HG03108 (cell line): ENCODE results near the gene PPFIBP2.

Experiments used
- ATAC-seq: cut with Tn5 transposase; IDR thresholded peaks from one replicate; pipeline ENCODE4 v1.9.1; 2021; ENCODE audit warnings: moderate library complexity; ENCODE audit not compliant: unreplicated experiment

The PPFIBP2 gene

DNA sequence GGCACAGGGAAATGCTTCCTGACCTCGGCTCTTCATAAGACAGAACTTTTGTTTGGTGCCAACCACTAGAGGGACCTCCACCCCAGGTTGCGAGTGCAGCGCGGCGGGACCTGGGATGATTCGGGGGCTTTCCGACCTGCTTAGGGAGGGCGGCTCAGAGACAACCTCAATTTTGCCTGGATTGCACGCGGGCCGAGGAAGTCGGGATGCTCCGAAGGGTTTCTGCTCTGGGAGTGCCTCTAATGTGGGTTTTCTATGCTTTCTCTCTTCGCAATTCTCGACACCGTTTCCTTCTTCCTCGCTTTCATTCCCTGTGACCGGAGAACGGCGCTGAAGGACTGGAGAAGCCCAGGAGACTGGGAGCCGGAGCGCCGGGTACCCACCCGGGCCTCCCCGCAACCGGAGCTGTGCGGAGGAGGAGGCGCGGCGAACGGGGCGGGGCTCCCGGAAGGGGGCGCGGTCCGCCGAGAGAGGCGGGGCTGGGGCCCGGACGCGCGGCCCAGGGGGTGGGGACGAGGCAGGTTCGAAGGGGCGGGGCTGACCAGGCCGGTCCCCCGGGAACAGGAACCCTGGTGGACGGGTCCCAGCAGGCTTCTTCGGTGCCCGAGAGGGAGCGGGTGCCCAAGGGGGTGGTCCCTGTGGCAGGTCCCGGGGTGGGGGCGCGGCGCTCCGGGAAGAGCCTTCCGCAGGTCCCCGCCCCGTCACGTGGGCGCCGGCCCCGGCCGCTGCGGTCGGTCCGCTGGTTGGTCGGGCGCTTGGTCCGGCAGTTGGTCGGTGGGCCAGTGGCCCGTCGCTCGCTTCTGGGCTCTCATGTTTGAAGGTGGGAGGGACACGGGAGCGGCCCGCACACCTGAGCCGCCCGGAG lies at the start of gene PPFIBP2:
TSS of gene PPFIBP2 (plus strand) at position 766 of the 865 bp plus-strand sequence. CDS start 35,477 bp downstream, outside the sequence.
- peak; percentile 49 for ATAC-seq

DNA sequence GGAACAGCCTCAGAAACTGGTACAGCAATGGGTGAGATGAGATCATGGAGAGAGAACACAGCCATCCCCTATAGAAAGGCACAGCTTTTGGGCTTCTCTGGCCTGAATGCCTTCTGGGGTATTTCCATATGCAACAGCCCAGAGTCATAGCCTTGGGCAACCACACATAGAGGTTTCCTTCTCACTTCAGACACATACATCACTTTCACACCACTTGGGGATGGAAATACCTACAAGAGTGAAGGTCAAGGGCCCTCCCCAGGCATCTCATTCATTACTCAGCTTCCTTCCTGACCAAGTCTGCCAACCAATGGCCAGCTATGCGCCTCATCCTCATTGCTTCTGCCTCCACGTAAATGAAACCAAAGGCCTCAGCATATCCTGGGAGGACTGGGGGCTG lies 46.1 kb upstream of the PPFIBP2 start:
- ATAC-seq, result peak; percentile 79

- ATAC-seq, result no peak
Measured at GRCh38 chr11:7469351-7469865, 44.4 kb upstream of the PPFIBP2 start.

DNA sequence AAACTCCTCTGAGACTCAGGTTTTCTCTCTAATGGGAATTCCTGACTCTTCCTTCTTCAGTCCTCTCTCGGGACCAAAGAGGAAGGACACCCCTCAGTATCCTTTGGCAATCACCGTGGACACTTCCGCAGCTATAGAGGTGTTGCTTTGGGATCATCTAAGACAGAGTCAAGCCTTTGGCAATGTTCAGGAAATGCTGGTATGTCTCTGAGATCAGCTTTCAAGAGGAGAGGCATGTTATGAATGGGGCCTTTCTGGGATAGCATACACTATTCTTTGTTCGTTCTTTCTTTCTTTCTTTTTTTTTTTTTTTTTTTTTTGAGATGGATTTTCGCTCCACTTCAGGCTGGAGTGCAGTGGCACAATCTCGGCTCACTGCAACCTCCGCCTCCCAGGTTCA lies 42.7 kb upstream of the PPFIBP2 start:
- no peak for ATAC-seq

DNA sequence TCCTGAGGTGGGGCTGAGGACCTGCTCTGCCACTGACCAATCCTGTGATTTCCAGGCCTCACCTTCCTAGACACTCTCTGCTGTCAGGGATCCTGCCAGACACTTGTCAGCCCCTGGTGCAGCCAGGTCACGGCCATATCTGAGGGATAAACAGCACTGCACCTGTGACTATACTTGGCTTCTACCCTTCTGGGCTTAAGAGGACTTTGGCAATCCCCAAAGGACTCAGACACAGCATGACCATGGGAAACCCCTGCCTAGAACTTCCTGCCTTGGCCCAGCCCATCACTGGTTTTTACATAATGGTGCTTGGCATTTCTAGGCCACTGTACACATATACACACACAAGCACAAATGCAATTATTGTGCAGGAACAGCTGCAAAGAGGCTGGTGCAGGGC lies 40.1 kb upstream of the PPFIBP2 start:
- ATAC-seq, result peak; percentile 95

DNA sequence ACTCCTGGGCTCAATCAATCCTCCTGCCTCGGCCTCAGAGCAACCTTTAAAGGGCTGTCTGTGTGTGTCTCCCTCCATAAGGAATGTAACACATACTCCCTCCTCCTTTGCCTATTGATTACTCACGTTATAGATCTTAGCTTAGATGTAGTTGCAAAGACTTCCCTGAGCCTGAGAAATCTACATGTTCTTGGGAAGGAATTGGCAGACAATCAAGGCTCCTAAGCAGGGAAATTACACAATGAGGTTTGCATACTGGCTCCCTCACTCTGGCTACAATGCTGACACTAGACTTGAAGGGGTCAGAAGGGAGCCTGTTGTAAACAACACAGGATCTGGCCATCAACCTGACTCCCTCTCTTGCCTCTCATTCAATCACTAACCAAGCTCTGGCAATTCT lies 33.7 kb upstream of the PPFIBP2 start:
- no peak for ATAC-seq

DNA sequence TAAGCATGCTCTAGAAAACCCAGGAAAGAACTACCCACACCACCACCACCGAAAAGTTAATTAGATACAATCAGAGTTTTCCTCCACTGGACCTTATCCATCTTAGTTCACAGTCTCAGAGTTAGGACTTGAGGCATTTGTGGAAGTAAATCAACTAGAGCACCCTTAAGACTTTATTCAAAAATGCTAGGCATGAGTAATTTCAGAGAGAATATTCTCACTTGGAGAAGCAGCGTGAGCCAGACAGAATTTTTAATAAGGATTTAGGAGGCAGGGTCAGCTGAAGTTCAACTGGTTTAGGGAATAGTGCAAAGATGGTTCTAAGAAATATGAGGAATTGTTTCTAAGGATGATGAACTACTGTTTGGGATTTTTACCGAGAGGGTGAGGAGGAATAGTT lies 29.7 kb upstream of the PPFIBP2 start:
- no peak for ATAC-seq

DNA sequence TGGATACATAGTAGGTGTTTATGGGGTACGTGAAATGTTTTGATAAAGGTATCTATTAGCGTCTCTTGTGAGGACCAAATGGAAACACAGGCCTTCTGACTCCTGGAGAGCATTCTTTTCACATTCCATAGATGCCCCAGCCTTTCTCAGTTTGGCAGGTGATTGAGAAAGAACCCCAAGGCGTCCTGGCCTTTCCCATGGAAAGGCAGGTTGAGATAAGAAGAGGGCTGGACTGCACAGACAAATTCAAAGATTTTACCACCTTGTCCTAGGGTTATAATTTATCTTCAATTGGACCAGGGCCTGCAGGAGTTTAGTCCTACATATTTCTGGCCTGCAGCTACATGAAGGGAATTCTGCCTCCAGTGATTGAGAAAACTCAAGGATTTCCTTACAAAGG lies 29.2 kb upstream of the PPFIBP2 start:
- ATAC-seq, result no peak

DNA sequence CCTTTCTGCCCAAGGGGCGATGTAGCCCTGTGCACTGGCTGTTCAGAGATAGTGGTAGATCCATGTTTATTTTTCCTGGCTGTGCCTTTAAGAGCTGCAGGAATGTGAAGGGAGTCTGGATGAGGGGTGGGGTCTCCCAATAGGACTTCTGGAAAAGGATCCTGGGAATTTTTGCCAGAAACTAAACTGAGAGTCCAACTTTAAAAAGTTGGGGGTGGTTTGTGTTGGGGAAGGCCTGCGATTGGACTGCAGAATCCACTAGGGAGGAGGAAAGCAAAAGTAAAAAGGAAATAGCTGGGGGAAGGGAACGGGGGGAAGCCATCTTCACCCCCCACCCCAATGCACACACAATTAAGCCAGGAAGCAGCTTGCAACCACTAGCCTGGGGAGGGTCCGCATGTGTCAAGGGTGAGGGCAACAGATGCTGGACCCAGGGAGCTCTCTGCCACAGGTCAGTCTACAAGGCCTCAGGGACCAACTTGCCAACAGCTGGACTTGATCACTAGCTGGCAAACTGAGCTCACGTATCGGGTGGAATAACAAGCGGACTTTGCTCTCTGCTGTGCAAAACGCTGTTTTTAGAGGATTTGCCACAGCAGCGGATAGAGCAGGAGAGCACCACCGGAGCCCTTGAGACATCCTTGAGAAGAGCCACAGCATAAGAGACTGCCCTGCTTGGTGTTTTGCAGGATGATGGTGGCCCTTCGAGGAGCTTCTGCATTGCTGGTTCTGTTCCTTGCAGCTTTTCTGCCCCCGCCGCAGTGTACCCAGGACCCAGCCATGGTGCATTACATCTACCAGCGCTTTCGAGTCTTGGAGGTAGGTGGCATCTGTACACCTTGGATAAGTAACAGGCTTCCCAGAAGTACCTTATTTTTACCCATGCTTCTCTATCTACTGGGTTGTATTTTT lies 28.4 kb upstream of the PPFIBP2 start, which contains the start of gene OLFML1:
TSS of gene OLFML1 (plus strand) at position 321 of the 912 bp plus-strand sequence. CDS start at position 691, 370 bp downstream.
- no peak for ATAC-seq

DNA sequence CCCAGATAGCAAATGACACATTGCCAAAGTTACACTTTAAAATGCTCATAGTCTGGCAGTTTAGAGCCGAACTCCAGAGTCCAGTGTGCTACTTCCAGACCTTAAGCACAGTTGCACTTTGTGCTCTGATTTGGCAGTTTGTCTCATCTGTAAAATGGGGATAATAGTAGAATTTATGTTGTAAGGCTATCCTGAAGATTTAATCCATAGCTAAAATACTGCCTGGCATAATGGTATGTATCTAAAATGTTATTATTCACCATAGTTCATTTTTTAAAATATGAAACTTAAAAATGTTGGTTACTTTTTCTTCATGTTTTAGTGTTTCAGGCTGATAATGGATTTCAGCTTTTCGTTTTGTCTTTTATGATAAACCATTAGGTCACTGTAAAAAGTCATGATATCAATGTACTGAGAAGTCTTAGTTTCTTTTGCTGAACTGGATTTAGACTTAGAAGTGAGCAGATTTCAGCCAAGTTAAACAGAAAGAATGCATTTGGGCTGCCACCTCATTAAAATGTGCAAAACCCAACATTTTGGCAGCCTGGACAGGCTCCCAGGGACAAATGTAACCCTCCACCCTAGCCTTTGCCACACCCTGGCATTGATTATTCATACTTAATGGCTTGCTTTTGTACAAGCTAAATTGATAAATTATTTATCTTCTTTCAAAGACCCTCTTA lies 27.6 kb upstream of the PPFIBP2 start:
- no peak for ATAC-seq

GRCh38 chr11:7486781-7487140 lies 27.0 kb upstream of the PPFIBP2 start:
- no peak for ATAC-seq

DNA sequence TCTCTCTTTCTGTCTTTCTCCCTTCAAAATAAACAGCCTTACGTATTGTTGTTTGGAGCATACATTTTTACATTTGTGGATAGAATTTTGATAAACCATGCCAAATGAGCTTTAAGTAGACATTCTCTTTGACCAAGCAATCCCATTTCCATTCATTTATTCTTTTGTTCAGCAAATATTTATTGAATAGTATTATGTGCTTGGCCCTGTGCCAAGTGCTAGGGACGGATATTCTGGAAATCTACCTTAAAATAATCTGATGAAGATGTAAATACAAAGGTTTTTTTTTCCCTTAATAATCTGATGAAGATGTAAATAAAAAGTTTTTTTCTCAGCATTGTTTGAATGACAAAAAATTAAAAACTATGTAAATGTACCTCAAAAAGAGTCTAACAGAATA lies 26.4 kb upstream of the PPFIBP2 start:
- no peak for ATAC-seq

GRCh38 chr11:7488681-7489080 lies 25.1 kb upstream of the PPFIBP2 start:
- ATAC-seq, result no peak

DNA sequence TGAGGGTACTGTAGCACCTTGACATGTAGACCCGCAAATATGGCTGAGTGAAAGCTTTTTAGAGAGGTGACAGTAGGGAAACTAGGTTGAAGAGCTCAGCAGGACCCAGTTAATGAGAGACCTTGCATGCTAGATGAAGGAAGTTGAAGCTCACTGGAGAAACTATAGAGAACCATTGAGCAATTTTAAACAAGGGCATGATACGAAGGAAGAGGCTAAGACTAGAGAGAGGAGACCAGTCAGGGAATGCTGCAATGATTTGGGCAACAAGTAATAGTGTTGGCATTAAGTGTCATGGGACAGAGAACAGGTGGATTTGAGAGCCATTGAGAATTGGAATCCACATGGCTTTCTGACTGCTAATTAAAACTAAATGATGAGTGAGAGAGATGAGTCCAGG lies 24.4 kb upstream of the PPFIBP2 start:
- ATAC-seq, result no peak

GRCh38 chr11:7490054-7490453 lies 23.7 kb upstream of the PPFIBP2 start:
- no peak for ATAC-seq

DNA sequence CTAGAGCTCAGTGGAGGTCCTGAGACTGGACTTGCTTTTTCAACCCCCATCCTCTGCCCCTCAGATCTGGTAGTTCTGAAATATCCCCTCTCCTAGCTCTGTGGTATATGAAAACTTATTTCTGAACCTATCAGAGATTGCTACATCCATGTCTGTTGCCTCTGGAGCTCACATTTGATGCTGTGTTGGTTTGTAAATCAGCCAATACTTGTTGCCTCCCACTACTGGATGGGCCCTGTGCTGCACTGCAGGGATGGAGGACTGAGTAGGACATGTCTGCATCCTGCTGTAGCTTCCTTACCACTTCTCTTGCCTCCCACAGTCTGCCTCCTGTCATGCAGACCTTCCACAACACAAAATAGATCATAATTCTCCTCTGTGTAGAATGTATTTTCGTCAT lies 23.3 kb upstream of the PPFIBP2 start:
- no peak for ATAC-seq

DNA sequence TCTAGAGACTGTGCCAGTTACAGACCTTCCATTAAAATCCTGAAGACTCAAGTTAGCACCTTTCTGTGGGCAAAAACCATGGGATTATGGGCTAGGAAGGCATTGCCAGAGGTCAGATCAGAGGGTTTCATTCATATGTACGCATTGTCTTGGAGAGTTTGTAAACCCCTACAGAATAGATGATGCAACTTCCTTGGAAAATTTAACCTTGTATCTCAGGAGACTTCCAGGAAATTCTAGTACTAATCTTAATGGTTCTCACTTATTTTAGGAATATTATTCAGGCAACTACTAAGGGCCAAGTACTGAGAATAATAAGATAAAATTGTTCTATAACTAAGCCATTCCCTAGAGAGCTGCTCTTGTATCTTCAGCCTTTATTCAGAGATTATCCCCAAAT lies 21.5 kb upstream of the PPFIBP2 start:
- no peak for ATAC-seq

DNA sequence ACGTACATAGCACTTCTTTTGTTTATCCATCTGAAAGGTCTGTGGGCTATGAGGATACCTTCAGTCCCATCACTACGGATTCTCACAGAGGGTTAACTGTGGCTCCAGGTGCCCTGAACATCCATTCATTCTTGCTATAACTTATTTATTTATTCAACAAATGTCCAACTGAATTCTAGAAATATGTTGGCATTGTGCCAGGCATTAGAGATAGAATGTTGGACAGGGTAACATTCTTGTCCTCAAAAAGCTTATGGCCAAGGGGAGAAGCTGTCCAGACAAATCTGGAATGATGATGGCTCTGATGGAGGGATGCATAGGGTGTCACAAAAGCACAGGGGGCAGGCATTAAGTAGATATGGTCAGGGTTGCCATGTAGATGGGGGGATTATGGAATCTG lies 20.1 kb upstream of the PPFIBP2 start:
- ATAC-seq, result no peak

- ATAC-seq, result no peak
Measured at GRCh38 chr11:7494086-7494745, 19.6 kb upstream of the PPFIBP2 start.

- peak; percentile 79 for ATAC-seq
Measured at GRCh38 chr11:7495882-7496551, 17.8 kb upstream of the PPFIBP2 start.
